Cortex of kidney (tissue), 1 donor: ENCODE results near the gene DNAJC27.

ENCODE experiments used
- DNase-seq: peaks from one replicate; lab custom pipeline; 2025; lab: John Stamatoyannopoulos, UW

Gene DNAJC27

GRCh38 chr2:24970483-24971285 is 1.1 kb downstream of the DNAJC27 start:
- no peak for DNase-seq

- DNase-seq, result no peak
Measured at GRCh38 chr2:24969784-24970183, 2.0 kb downstream of the DNAJC27 start.

GRCh38 chr2:24961903-24962302 is 9.9 kb downstream of the DNAJC27 start:
- DNase-seq, result no peak

GRCh38 chr2:24959761-24960160 is 12.0 kb downstream of the DNAJC27 start:
- DNase-seq, result no peak

- no peak for DNase-seq
Measured at GRCh38 chr2:24958411-24958935, 13.3 kb downstream of the DNAJC27 start.

- DNase-seq, result no peak
Measured at GRCh38 chr2:24957976-24958375, 13.8 kb downstream of the DNAJC27 start.

- no peak for DNase-seq
Measured at GRCh38 chr2:24957221-24957620, 14.5 kb downstream of the DNAJC27 start.

GRCh38 chr2:24955921-24956320 is 15.8 kb downstream of the DNAJC27 start:
- DNase-seq, result no peak

GRCh38 chr2:24955232-24955631 is 16.5 kb downstream of the DNAJC27 start:
- no peak for DNase-seq

GRCh38 chr2:24950102-24950501 is 21.7 kb downstream of the DNAJC27 start:
- no peak for DNase-seq

GRCh38 chr2:24948506-24948905 is 23.2 kb downstream of the DNAJC27 start:
- no peak for DNase-seq

GRCh38 chr2:24947561-24948157 is 24.1 kb downstream of the DNAJC27 start:
- DNase-seq, result no peak

- no peak for DNase-seq
Measured at GRCh38 chr2:24945907-24946306, 25.8 kb downstream of the DNAJC27 start.

- DNase-seq, result no peak
Measured at GRCh38 chr2:24943427-24944053, 28.2 kb downstream of the DNAJC27 start.

- no peak for DNase-seq
Measured at GRCh38 chr2:24939353-24939752, 32.4 kb downstream of the DNAJC27 start.

GRCh38 chr2:24937236-24937635 is 34.5 kb downstream of the DNAJC27 start:
- DNase-seq, result no peak

- DNase-seq, result no peak
Measured at GRCh38 chr2:24935145-24935544, 36.6 kb downstream of the DNAJC27 start.

GRCh38 chr2:24932715-24933114 is 39.0 kb downstream of the DNAJC27 start:
- DNase-seq, result no peak

GRCh38 chr2:24930768-24931167 is 41.0 kb downstream of the DNAJC27 start:
- no peak for DNase-seq

- DNase-seq, result no peak
Measured at GRCh38 chr2:24929230-24929629, 42.5 kb downstream of the DNAJC27 start.

- no peak for DNase-seq
Measured at GRCh38 chr2:24928036-24928435, 43.7 kb downstream of the DNAJC27 start.

GRCh38 chr2:24926602-24927252 is 45.0 kb downstream of the DNAJC27 start:
- DNase-seq, result no peak
